Stimulated activated CD4-positive, alpha-beta T cell treated with anti-CD3 and anti-CD28 coated beads, Interleukin-15, amount 100 ng/mL, for 1 hour (primary cell): Measurements from ENCODE around the gene SLC9A3.
"Not testable (repeated sequence)": the region's sequence is repeated elsewhere in the genome, so short reads cannot be mapped to it uniquely, and the experiment has no call there.

ENCODE experiments used
- DNase-seq, 2 donors: peaks; one replicate each; pipeline ENCODE4 v3.0.0-alpha.2; 2020; ENCODE audit warnings: low read depth in 1 of 2, low spot score in 1 of 2

SLC9A3 gene

DNA sequence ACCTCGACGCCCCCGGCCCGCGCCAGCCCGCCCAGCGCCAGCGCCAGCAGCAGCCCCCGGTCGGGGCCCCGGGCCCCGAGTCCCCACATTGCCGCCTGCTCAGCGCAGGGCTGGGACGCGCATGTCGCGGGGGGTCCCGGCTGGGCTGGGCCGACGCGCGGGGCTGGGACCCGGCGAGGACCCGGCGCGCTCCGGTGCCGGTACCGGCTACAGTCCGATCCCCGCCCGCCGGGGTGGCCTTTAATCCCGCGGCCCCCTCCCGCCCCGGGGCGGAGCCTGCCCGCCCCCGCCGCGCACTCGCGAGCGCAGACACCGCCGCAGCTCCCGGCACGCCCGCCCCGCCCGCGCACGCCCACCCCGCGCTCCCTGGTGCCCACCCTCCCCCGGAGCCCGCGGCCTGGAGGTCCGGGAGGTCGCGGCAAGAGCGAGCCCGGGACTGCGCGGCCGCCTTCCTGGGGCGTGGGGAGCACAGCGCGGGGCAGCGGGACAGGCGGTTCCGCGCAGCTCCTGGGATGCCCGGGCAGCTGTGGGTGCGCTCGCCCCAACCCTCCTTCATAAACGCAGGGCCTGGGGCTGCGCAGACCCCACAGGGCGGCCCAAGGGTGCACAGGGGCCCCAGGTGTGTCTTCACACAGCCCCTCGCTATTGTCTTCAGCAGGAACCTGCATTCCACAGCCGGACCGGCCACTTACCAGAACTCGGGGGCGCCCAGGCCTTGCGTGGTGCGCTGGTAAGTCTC is at the start of gene SLC9A3:
TSS of gene SLC9A3 (minus strand) at position 216 of the 739 bp plus-strand sequence.
- no peak for DNase-seq

DNA sequence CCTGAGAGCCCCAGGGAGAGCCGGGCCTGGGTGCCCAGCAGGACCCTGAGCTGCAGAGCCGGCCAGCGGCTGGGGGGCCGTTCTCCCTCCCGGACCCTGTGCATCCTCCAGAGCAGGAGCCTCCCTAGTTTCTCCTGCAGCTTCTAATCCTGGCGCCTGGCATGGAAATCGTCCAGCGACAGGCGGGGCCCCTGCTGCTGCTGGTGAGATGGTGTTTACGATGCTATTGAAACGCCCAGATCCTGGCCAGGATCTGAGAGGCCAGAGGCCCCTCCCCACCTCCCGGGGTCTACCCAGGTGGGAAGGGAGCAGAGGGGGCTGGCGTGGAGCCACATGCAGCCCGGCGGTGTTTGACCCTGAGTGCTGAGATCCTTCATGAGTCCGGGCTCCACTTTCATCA is 49.7 kb upstream of the SLC9A3 start:
- no peak for DNase-seq

DNA sequence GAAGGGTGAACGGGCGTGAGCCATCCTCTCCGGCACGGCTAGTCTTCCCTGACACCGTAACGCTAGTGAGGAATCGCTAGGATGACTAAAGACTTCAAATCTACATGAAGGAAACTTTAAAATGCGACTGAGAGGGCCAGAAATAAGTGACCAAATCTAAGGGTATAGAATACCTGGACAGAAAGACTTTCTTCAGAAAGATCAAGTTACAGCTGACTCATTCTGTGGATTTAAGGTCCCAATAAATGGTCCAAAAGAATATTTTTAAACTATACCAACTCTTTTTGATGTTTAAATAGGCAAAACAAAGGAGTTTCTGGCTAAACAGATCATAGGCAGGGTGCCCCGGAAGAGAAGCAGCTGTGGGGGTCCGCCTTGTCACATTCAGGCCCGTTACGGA is 49.0 kb upstream of the SLC9A3 start:
- no peak for DNase-seq

- DNase-seq = no peak
Observed at GRCh38 chr5:572398-573019, 48.3 kb upstream of the SLC9A3 start.

DNA sequence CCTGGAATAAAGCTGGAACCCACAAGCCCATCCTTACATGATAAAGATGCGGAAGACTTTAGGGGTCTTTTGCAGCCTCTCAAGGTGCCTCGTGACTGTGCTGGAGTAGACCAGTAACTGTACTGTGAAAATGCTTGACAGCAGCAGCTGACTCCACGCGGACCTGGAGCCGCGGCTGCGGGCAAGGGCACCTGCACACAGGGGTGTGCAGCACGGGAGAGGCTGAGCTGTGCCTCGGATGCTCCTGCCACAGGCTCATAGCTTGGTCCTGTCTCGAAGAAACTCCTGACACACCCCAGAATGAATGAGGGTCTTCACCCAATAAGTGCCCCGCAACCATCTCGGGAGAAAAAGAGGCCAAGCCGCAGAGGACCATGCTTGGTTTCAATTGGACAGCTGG is 47.5 kb upstream of the SLC9A3 start:
- no peak for DNase-seq

GRCh38 chr5:570886-571285 is 46.6 kb upstream of the SLC9A3 start:
- no peak for DNase-seq

- DNase-seq = no peak
Observed at GRCh38 chr5:570446-570845, 46.2 kb upstream of the SLC9A3 start.

DNA sequence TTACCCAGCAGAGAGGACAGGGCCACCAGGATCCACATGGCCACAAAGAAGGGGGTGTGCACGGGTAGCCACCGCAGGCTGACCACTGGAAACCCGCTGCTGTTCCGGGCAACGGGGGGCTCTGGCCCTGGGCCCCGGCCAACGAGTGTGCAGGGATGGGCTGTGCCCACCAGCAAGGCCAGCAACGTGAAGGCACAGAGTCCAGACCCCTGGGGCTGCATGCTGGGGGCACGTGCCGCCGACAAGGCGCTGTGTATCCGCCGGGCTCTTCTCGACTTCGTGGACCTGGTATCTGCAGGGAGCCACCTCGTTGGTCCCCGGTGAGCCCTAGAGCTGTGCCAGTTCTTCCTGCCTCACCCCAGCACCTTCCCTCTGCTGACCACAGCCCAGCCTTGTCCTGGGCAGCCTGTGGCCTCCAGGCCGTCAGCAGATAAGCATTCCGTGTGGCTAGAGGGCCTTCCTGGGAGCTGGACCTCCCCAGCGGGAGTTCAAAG is 45.7 kb upstream of the SLC9A3 start:
- no peak for DNase-seq

DNA sequence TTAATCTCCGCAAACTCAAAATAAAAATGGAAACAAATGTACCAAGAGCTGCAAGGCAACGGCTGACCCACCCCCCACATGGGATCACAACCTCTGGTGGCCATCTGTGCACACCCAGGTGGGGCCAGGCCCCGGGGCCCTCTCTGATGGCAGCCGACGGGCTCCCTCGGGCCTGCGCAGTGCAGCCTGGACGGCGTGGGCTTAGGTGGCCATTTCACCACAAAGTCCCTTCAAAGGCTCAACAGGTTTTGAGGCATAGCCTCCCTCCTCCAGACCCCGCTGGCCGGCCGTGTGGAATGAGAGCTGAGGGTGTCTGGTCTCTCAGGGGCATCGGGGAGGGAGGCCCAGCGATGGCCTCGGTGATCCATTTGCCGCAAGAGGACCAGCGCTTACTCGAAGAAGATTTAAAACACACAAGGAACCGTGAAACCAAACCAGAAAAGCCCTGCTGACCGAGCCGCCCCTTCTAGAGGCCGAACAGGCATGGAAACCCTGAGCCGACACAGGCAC is 45.2 kb upstream of the SLC9A3 start:
- no peak for DNase-seq

- DNase-seq = no peak
Observed at GRCh38 chr5:568809-569208, 44.6 kb upstream of the SLC9A3 start.

DNA sequence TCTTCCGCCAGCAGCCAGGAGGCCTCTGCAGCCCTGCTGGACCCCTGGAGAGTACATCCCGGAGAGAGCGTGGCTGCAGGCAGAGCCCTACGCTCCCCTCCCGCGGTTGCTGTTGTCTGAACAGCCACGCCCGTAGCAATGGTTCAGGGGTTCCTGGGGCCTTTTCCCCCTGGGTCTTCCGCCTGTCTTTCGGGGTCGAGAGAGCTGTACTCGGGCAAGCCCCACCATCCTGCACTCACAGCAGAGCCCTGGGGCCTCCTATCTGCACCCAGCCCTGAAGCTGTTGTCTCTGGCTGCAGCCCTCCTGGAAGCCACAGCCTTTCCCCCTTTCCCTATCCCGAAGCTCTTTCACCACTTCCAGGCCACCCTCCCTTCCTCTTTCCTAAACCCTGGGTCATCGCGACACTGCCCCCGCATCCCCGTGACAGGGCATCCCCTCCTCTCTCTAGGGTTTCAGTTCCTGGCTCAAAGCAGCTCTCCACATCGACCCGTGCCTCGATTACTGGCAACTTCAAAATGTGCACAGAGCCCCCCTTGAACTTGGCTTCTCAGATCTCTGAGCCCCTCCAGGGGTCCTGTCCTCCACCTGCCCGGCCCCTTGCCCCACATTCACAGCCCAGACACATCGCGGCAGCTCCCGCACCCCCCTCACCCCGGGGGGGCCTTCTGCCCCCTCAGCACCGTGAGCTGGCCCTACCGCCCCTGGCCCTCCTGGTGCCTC is 44.0 kb upstream of the SLC9A3 start:
- no peak for DNase-seq

- no peak for DNase-seq
Observed at GRCh38 chr5:567664-568060, 43.4 kb upstream of the SLC9A3 start.

- no peak for DNase-seq
Observed at GRCh38 chr5:566636-567309, 42.5 kb upstream of the SLC9A3 start.

GRCh38 chr5:565782-566440 is 41.7 kb upstream of the SLC9A3 start:
- DNase-seq = no peak

DNA sequence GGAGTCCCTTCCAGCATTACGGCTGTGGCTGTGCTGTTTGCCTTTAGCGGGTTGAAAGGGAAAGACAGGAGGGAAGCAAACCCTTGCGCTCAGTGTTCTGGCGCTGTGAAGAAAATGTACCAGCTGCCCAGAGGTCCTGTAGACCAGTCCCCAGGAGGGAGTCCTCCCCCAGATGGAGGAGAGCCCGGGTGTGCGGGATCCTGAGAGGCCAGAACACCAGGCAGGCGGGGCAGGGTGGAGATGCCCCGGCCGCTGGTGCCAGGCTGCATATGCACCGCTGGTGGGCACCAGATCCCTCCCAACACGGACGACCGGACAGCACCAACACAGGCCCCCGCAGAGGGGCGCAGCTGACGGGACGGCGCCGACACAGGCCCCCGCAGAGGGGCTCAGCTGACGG is 37.2 kb upstream of the SLC9A3 start:
- DNase-seq = no peak

GRCh38 chr5:560792-561166 is 36.5 kb upstream of the SLC9A3 start:
- no peak for DNase-seq

- DNase-seq = no peak
Observed at GRCh38 chr5:558871-559503, 34.7 kb upstream of the SLC9A3 start.

DNA sequence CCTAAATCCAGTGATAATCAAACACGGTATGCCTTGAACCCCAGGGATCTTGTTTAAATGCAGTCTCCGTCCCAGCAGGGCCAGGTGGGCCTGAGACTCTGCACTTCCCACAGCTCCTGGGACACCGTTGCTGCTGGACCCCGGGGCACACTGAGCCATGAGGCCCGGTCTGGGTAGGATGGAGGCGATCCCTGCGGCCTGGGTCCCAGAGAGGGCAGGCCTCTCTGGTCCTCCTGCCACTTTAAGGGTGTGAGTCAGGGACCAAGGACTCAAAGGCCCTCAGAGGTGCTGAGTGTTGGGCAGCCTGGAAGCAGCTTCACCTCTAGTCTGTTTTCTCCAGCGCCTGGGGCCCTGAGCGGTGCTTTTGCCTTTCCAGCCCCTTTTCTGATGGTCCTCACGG is 34.1 kb upstream of the SLC9A3 start:
- DNase-seq = no peak

- DNase-seq = not testable (repeated sequence)
Observed at GRCh38 chr5:557917-558316, 33.7 kb upstream of the SLC9A3 start.

- no peak for DNase-seq
Observed at GRCh38 chr5:556909-557441, 32.7 kb upstream of the SLC9A3 start.
